Activated CD4-positive, alpha-beta T cell treated with anti-CD3 and anti-CD28 coated beads, Interleukin-10, Interleukin-2, amounts not matched to agents 100 ng/mL and 50 ng/mL, durations not matched to agents 16 hours and 8 hours (primary cell): ENCODE results near the gene BARD1.
"Not testable (repeated sequence)": the region's sequence is repeated elsewhere in the genome, so short reads cannot be mapped to it uniquely, and the experiment has no call there.

Experiments
- DNase-seq: peaks from one replicate; pipeline ENCODE4 v3.0.0-alpha.2; 2020

The BARD1 gene

DNA sequence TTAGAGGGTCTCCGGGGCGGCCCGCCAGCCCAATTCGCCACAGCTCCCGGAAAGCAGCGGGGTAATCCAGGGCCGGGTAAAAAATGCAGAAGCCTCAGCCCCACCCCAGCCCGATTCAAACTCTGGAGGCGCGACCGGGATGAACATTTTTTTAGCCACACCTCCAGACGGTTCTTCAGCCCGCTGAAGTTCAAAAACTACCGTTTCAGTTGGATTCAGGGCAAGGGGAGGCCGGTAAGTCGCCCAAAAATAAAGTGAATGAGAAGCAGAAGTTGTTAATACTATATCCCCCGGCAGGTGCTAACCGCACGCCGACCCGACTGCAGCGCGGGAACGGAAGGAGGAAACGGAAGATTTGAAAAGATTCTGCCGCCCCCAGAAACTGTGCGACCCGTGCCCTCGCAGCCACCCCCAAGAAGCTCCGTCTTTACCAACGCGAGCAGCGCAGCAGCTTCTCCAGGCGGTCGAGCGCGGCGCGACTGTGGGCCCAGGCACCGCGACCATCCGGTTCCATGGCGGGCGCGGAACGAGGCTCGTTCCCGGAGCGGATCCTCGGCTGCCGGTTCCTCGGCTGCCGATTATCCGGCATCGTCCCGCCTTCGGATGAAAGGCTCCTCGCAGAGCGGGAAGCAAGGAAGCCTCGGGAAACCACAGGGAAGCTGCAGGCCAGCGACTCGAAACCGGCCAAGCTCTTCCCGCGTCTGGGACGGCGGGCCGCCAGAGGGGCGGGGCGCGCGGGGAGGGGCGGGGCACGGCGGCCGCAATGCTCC lies at the start of gene BARD1:
BARD1 (minus strand) TSS at position 703 of the 770 bp plus-strand sequence; CDS start at position 589, 114 bp downstream.
- peak; percentile 63 for DNase-seq

DNA sequence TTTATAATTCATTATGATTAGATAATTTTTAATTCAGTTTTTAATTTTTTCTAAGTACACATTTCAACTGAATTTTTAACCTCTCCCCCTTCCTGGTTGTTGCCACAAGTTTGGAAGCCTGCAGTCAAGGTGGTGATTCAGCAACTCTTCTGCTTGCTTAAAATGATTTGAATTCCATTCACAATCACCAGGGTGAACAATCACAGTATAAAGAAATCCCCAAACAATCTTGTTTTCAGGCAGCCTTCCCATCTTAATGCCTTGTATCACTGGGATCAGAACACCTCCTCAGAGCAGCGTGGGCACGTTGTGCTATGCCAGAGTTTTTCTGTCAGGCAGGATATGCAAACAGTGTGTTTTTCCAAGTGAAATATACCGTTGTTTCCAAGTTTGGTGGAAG lies 46.7 kb upstream of the BARD1 start:
- no peak for DNase-seq

DNA sequence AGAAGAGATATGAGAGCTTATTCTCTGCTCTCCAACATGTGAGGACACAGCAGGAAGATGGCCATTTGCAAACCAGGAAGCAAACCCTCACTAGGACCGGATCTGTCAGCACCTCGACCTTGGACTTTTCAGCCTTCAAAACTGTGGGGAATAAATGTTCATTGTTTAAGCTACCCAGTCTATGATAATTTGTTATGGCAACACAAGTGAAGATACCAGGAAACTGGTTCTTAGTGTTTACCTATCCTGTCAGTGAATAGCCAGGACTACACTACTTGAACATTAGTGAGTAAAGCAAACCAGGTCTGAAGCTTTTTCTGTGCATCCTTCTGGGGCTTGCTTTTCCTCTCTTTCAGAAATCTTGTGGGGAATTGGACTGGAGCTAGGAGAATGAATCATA lies 44.4 kb upstream of the BARD1 start:
- no peak for DNase-seq

DNA sequence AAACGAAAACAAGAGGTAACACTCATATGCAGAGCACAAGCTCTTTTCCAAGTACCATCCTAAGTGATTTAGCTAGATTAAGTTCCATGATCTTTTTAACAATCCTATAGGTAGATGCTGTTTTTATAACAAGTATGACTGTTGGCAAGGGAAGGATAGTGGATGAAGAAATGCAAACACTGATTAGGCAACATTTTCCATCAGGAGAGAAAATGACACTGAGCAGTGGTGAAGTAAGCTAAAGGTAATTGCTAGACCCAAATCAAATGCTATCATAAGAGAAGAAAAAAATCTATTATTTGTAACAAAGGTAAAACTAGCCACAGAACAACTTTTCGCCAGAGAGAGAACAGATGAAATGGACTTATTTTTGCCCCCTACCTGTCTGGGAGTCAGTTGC lies 34.3 kb upstream of the BARD1 start:
- no peak for DNase-seq

DNA sequence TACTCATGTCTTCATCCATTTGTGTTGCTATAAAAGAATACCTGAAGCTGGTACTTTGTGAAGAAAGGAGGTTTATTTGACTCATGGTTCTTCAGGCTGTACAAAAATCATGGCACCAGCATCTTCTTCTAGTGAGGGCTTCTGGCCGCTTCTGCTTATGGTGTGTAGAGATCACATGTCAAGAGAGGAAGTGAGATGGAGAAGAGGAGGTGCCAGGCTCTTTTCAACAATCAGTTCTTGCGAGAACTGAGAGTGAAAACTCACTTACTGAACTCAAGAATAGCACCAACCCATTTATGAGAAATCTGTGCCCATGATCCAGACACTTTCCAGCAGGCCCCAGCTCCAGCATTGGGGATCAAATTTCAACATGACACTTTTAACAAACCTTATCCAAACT lies 30.0 kb upstream of the BARD1 start:
- peak; percentile 7 for DNase-seq

DNA sequence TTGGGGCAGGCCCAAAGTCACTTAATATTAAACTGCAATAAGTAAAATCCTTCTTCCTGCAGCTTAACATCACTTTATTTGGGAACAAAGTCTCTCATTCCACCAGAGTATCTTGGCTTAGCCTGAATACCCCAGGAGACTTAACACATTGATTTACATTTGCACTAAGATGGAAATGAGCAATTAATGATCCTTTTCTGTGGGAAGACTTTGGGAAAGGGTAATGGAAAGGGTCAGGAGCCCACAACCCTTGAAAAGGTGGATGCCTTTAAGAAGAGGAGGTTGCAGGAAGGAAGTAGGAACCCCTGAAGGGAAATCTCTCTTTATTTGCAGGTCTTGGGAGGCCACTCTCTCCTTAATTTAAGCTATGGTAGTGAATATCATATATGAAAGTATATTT lies 28.0 kb upstream of the BARD1 start:
- DNase-seq = no peak

DNA sequence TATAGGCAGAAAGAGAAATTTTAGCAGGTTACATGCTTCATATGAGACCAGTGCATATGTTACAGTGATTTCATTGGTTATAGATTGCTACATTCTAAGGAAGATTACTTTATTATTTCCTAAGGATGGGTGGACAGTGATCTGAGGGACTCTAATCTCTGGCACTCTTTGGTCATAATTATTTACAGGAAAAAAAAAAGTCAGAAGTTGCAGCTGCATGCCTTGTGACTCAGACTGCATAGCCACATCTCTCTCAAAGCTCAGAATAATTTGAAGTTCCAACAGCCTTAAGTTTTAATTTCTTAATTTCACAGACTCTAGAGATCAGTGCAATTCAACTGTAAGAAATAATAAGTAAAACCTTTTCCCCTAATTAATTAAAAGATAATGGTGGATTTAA lies 27.1 kb upstream of the BARD1 start:
- DNase-seq = no peak

DNA sequence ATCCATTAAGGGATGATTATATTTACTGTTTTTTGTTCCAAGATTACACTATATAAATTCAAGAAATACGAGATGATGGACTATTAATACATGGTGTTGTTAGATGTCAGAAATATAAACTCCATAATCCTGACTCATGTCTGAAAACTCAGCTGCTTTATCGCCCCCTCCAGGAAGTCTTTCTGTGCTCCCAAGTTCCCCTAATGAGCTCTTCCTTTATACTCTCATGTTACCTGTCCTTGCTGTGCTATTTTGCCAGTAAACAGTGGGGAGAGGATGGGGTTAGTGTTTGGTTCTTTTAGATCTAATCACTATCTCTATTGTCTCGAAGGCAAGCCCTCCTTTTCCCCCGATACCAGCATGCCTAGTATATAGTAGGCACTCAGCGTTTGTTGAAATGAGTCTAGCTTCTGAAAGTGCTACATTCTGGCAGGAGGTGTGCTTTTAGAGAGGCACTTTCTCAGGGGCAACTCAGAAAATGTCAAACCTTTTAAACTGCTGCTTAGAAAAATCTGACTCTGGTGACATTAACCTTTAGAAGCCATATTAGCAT lies 21.4 kb upstream of the BARD1 start:
- DNase-seq = no peak

DNA sequence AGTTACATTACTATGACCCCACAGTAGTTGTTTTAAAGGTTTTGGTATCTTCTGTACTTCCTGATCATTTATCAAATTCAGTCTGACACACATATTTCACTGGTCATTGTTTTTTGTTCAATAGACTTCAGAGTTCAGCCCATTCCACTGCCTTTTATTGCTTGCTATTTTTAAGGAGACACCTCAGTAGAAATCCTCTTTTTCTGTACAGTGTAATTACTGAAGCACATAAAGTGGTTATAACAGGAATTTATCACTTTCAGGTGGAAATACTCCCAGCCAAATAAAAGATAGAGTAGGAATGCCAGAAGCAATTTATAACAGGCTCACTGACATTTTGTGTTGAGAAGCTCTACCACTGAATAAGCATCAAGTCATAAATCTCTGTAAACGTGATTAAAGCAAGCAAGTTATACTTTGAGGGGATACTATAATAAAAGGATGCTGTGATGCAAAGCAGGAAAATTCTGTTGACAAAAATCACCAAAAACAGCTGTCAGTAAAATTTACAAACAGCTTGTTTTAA lies 6.6 kb upstream of the BARD1 start:
- DNase-seq = no peak

DNA sequence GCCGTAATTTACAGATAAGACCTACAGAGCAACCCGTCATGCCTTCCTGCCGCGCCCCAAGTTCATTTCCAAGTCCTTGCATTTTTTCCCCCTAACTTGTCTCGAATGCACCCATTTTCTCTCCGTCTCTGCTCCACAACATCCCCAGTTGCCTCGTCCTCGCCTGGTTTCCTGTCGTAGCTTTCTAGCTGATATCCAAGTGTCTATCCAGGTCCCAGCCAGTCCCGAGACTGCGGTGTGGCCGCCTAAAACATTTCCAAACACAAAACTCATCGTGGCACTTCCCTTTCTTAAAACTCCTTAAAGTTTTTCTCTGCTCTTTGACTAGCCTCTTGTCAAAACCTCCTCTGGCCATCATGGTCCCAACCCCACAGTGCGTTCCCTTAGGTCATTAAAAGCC lies 1.2 kb upstream of the BARD1 start:
- DNase-seq = no peak

DNA sequence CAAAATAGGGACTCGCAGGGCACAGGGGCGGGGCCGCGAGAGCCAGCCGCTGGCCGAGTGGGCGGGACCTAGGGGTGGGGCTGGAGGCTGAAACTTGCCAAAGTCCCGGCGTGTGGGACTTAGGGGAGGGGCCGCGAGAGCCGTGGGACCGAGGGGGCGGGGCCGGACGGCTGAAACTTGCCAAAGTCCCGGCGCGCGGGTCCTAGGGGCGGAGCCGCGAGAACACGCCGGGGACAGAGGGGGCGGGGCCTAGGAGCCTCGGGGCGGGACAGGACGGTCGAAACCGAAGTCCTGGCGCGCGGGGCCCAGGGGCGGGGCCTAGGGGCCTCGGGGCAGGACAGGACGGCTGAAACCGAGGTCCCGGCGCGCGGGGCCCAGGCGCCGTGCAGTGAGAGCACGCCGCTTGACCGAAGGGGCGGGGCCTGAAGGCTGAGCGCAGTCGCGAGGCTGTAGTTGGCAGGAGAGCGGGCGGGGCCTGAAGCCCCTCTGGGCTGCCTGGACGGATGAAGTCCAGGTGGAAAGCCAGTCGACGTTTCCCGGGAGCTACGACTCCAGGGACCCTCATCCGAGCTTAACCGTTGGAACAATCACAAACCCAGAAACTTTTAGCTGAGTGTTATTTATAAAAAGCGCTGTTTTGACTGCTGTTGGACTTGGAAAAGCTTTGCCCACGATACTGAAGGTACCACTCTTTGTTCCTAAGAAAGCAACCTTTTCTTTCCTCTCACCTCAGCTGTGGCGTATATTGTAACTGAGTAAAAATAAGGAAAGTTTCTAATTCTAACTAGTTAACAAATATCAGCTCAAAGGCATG lies 475 bp upstream of the BARD1 start:
- peak; percentile 99 for DNase-seq

DNA sequence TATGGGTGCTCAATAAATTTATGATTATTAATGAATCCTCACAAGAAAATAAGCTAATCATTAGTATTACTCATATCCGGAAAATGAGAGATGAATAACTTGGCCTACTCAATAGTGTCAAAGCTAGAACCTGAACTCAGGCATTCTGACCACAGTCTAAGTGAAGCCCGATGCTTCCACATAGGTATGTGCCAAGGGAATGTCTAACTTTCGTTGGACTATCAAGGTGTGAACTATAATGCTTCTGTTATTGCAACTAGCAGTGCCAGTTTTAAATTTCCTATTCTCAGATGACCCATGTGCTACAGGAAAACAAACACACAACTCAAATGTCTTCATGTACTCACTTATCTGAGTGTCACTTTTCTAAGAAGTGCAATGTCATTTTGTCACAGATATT lies 1.8 kb downstream of the BARD1 start:
- DNase-seq = no peak

DNA sequence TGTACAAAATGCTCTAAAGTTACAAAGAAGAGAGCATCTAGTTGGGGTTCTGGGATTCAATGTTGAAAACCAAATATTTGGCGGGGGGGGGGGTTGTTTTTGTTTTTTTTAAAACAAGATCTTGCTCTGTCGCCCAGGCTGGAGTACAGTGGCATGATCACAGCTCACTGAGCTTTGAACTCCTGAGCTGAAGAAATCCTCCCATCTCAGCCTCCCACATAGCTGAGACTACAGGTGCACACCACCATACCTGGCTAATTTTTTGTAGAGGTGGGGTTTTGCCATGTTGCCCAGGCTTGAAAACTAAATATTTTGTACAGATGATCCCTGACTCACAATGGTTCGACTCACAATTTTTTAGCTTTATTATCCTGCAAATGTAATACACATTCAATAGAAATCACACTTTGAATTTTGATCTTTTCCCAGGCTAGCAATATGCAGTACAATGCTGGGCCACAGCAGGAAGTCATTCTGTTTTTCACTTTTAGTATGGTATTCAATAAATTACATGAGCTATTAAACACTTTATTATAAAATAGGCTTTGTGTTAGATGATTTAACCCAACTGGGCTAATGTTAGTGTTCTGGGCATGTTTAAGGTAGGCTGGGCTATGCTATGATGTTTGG lies 7.6 kb downstream of the BARD1 start:
- DNase-seq = no peak

DNA sequence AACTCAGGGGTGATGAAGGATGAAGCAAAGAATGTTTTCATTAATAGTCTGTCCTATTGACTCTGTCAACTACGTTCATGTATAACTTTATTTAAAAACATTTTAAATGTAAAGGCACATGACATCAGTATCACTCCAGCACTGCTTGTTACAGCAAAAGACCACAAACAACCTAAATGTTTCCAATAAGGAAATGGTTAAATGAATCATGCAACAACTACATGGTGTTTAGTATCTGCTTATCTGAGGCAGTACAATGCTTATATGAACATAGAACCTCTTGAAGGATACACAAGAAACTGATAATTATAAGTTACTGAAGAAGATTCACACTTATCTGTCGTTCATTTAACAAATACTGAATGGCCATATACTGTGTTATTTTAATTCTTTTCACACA lies 8.4 kb downstream of the BARD1 start:
- peak; percentile 43 for DNase-seq

DNA sequence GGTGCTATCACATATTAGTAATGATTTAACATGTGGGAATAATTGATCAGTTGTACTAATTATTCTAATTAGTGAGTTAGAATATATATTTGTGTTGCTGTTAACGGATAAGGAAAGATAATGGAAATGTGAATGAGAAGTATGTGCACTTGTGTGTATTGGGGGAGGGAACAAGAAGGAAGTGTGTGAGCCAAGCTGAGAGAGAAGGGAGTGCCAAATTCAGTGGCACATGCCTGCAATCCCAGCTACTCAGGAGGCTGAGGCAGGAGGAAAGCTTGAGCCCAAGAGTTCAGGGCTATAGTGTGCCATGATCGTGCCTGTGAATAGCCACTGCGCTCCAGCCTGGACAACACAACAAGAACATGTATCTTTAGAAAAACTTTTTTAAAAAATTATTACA lies 9.3 kb downstream of the BARD1 start:
- no peak for DNase-seq

DNA sequence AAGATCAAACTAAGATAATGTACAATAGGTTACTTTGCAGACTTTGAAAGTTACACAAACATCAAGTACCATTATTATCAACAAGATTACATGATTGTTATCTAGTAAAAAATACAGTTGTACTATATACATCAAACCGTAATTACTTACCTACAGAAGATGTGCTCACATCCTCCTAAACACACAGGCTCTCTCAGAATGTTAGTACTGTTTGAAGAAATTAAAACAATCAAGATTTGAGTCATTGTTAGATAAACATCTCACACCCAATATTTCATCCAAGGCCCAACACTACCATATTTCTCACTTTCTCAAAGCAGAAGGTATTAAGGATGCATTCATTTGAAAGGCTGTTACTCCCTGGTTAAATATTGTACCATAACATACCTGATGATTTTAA lies 12.6 kb downstream of the BARD1 start:
- DNase-seq = peak; percentile 51

DNA sequence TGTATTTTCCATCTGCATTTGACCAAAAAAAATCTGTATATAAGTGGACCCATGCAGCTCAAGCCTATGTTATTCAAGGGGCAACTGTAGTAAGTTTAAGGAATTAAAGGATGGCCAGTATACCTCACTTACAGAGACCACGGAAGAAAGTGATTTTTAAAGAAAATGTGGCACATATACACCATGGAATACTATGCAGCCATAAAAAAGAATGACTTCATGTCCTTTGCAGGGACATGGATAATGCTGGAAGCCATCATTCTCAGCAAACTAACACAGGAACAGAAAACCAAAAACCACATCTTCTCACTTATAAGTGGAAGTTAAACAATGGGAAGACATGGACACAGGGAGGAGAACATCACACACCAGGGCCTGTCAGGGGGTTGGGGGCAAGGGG lies 26.3 kb downstream of the BARD1 start:
- not testable (repeated sequence) for DNase-seq

DNA sequence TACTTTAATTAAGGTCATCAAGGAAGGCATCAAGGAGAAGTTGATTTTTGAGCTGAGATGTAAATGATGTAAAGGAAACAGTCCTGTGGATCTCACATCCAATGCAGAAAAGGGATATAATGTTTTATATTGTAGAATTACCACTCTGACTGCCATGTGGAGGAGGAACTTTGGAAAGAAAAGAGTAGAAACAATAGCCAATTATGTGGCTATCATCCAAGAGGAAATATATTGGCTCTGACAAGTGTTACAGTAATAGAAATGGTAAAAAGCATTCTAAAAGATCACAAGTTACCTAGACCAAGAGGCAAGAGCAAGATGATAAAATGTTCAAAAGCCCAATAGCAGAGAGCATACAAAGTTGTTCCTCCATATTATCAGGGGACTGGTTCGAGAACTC lies 26.8 kb downstream of the BARD1 start:
- DNase-seq = no peak

DNA sequence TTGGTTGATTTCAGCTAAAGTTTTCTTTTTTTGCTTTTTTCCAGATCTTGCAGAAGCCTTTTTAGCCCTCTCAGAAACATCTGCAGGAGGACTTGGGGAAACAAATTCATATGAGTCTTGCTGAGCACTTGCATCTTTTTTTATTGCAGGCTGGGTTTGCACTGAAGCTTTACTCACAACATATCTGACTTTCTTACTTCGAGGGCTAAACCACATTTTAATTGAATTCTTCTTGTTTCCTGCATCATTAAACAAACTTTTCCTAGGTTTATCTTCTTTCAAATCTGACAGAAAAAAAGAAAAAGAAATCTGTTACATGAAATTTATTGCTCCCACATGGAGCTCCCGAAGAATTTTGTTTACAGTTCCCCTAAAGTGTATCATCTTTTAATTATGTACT lies 28.3 kb downstream of the BARD1 start:
- DNase-seq = no peak

DNA sequence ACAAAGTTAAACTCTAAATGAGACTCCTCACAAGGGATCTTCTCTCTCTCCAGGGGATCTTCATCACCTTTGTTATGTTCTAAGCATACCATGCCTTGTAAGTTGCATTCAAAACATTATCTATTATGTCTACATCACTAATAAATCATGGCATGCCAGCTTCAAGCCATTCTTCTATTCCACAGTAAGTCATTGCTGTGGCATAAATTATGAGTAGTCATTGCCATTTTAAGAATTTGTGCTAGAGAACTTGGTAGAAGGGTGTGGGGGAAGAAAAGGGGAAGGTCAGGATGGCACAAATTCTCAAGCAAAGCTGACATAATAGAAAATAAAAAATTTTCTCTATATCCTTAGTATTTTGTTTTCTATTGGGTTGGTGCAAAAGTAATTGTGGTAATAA lies 33.5 kb downstream of the BARD1 start:
- DNase-seq = no peak

DNA sequence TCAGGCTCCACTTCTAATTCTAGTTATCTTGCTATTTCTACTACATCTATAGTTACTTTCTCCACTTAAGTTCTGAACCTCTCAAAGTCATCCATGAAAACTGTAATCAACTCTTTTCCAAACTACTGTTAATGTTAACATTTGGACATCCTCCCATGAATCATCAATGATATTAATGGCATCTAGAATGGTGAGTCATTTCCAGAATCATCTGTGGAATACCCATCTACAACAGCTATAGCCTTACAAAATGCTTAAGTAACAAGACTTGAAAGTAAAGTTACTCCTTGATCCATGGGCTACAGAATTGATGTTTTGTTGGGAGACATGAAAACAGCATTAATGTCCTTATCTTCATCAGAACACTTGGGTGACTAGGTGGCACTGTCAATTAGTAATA lies 35.4 kb downstream of the BARD1 start:
- no peak for DNase-seq

DNA sequence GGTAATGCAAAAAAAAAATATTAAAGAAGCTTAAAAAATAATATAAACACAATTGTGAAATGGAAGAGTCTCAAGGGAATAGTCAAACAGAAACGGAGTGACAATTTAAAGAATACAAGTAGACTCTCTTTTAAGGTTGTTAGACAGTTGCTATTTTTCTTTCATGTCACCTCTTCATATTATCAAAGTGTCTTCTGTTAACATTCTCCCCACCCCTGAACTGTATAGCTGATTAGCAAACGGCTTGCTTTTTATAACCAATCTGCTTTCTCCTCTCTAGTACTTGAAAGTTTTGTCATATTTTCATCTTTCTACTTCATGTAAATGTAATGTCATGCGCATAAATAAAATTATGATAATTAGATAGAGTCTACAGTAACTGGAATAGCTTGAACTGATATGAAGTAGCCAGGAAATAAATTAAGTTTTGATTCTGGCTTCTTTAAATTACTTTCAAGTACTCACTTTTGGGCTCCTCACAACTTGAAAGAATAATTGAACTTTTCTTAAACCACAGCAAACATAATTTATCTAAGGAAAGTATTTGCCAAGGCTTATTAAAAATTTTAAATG lies 37.0 kb downstream of the BARD1 start:
- no peak for DNase-seq

DNA sequence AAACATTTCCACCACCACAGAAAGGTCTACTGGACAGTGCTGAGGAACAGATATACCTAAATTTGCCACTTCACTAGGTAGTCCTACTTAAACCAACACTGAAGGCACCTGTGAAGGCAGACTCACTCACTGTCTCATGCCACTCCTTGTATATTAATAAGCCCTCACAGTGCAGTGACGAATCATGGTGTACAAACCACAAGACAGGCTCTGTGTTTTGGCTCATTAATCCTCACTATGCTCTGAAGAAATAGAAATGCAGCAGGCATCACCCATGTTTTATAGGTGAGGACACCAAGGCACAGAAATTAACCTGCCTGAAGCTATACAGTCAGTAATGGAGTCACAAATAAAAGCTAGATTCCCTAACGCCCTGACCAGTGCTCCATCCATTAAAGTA lies 44.3 kb downstream of the BARD1 start:
- DNase-seq = no peak
